Measurements from ENCODE around the gene GDPD3. TPM values are rescaled to one million over a fixed set of nuclear protein-coding genes. Genes with fewer than 3 reads are reported as not detected.

Gene GDPD3
- total and polyA plus RNA-seq, 2 of the 13 experiments (the other 11 are each of a cell fraction or from before 2014, with no cell fraction given) = 18.7 to 20.6 TPM

- TF ChIP-seq TOE1 (CRISPR knock-in tag; IDR thresholded peaks at IDR 0.05) (no peak), ZNF180 (CRISPR knock-in tag; IDR thresholded peaks at IDR 0.05; ENCODE audit: borderline replicate concordance, low read depth) (peak; percentile 85; the same call in 1 of the 2 replicates), MIER2 (CRISPR knock-in tag; IDR thresholded peaks at IDR 0.05) (peak; percentile 39; the same call in 1 of the 2 replicates), NFAT5 (CRISPR knock-in tag; IDR thresholded peaks at IDR 0.05) (peak; percentile 20; the same call in 1 of the 2 replicates), CHD4 (IDR thresholded peaks at IDR 0.05; ENCODE audit: borderline replicate concordance, low read length) (no peak), ZNF441 (CRISPR knock-in tag; IDR thresholded peaks at IDR 0.05; ENCODE audit: borderline replicate concordance) (no peak), FOXA3 (CRISPR knock-in tag; IDR thresholded peaks at IDR 0.05) (peak; percentile 41; the same call in 1 of the 2 replicates), ZNF510 (CRISPR knock-in tag; IDR thresholded peaks at IDR 0.05; ENCODE audit: low read depth) (no peak), RAD21 (CRISPR knock-in tag; IDR thresholded peaks at IDR 0.05) (peak; percentile 95), ZNF878 (CRISPR knock-in tag; IDR thresholded peaks at IDR 0.05) (no peak), PRPF4 (IDR thresholded peaks at IDR 0.05; ENCODE audit: low read depth, low read length, poor library complexity, severe bottlenecking) (no peak), CBFB (CRISPR knock-in tag; IDR thresholded peaks at IDR 0.05) (peak; percentile 92), ZNF326 (CRISPR knock-in tag; IDR thresholded peaks at IDR 0.05; ENCODE audit: borderline replicate concordance) (no peak), PAWR (CRISPR knock-in tag; IDR thresholded peaks at IDR 0.05; ENCODE audit: borderline replicate concordance) (no peak), ZFP41 (CRISPR knock-in tag; IDR thresholded peaks at IDR 0.05; ENCODE audit: borderline replicate concordance) (peak; percentile 63; the same call in 1 of the 2 replicates), AHR (CRISPR knock-in tag; IDR thresholded peaks at IDR 0.05) (peak; percentile 85; the same call in 1 of the 2 replicates), ZNF570 (CRISPR knock-in tag; IDR thresholded peaks at IDR 0.05; ENCODE audit: borderline replicate concordance) (no peak)
- TF ChIP-seq, protein P1, sequence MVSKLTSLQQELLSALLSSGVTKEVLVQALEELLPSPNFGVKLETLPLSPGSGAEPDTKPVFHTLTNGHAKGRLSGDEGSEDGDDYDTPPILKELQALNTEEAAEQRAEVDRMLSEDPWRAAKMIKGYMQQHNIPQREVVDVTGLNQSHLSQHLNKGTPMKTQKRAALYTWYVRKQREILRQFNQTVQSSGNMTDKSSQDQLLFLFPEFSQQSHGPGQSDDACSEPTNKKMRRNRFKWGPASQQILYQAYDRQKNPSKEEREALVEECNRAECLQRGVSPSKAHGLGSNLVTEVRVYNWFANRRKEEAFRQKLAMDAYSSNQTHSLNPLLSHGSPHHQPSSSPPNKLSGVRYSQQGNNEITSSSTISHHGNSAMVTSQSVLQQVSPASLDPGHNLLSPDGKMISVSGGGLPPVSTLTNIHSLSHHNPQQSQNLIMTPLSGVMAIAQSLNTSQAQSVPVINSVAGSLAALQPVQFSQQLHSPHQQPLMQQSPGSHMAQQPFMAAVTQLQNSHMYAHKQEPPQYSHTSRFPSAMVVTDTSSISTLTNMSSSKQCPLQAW (CRISPR knock-in tag; IDR thresholded peaks at IDR 0.05) = peak; percentile 82
- TF ChIP-seq, protein P2, sequence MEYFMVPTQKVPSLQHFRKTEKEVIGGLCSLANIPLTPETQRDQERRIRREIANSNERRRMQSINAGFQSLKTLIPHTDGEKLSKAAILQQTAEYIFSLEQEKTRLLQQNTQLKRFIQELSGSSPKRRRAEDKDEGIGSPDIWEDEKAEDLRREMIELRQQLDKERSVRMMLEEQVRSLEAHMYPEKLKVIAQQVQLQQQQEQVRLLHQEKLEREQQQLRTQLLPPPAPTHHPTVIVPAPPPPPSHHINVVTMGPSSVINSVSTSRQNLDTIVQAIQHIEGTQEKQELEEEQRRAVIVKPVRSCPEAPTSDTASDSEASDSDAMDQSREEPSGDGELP (IDR thresholded peaks at IDR 0.05; ENCODE audit: borderline replicate concordance, low read depth) = peak; percentile 61; the same call in 1 of the 2 replicates
Measured at GRCh38 chr16:30091474-30092372, 21.6 kb downstream of the GDPD3 start, which contains the start of gene TBX6 (continued).

All from HepG2 (cell line).